ENCODE data around the gene SPNS2. TPM values are rescaled to one million over a fixed set of nuclear protein-coding genes. Genes with fewer than 3 reads are reported as not detected.

SPNS2 gene
- total RNA-seq, 1 experiment from 2014 or later = 1.9 TPM

- H3K36me3 ChIP-seq (ENCODE audit: control insufficient read depth, insufficient read depth, low read length) = no peaks in the 10 kb centered on the region
- no peak for TF ChIP-seq TCF7L2 (IDR thresholded peaks at IDR 0.05; ENCODE audit: low read depth, low read length)
- no peak for TF ChIP-seq POLR2AphosphoS5 (IDR thresholded peaks at IDR 0.05; ENCODE audit: low read depth, low read length)
- TF ChIP-seq REST (IDR thresholded peaks at IDR 0.05; ENCODE audit: insufficient read depth in 1 of 2, low read depth in 2 of 2, low read length in 1 of 2) = no peak
- no peak for TF ChIP-seq SIN3A (IDR thresholded peaks at IDR 0.05; ENCODE audit: borderline replicate concordance, insufficient read depth, low read depth, low read length)
- TF ChIP-seq CTCF (IDR thresholded peaks at IDR 0.05) = no peak
- in situ Hi-C loops (cut with HindIII; ENCODE audit: low pct_unique_long_range_greater_than_20kb, low sequenced_read_pairs) = no loop called here
- ATAC-seq = no peak
- BruUV-seq (replicated peaks) = no TSS peak
- POLR2A ChIA-PET = no interaction called here
- no peaks in the 10 kb centered on the region for H3K9me3 ChIP-seq (ENCODE audit: control insufficient read depth, insufficient read depth, low read depth, low read length)
- intact Hi-C loops (cut with micrococcal nuclease; ENCODE audit: unreplicated experiment) = no loop called here
- CTCF ChIA-PET = no interaction called here
- no peak overlapping the region for H3K4me3 ChIP-seq (ENCODE audit: low read depth in 2 of 2, low read length in 2 of 2)
- no peaks in the 10 kb centered on the region; the same call in 1 of the 2 replicates for H3K27me3 ChIP-seq (ENCODE audit: control insufficient read depth, insufficient read depth, low read length)
- no peak overlapping the region for H3K27ac ChIP-seq (ENCODE audit: low read length)
- no peak for DNase-seq (ENCODE audit: low read depth, low spot score)
- H3K4me1 ChIP-seq (ENCODE audit: control insufficient read depth, insufficient read depth, low read length) = no peaks in the 10 kb centered on the region
Measured at GRCh38 chr17:4583206-4583605, 84.5 kb downstream of the SPNS2 start.

- Histone ChIP-seq H3K36me3 (ENCODE audit: control insufficient read depth, insufficient read depth, low read length) (no peaks in the 10 kb centered on the region), H3K27ac (ENCODE audit: low read length) (no peak overlapping the region), H3K9me3 (ENCODE audit: control insufficient read depth, insufficient read depth, low read depth, low read length) (no peaks in the 10 kb centered on the region), H3K4me3 (ENCODE audit: low read depth in 2 of 2, low read length in 2 of 2) (peak overlapping the region in 1 of 2 experiments; percentile 27; a peak in 2 of 4 replicates), H3K27me3 (ENCODE audit: control insufficient read depth, insufficient read depth, low read length) (no peaks in the 10 kb centered on the region; the same call in 1 of the 2 replicates), H3K4me1 (ENCODE audit: control insufficient read depth, insufficient read depth, low read length) (no peaks in the 10 kb centered on the region)
- in situ Hi-C loops (cut with HindIII; ENCODE audit: low pct_unique_long_range_greater_than_20kb, low sequenced_read_pairs) = no loop called here
- DNase-seq (ENCODE audit: low read depth, low spot score) = no peak
- ChIA-PET CTCF (no interaction called here), POLR2A (no interaction called here)
- intact Hi-C loops (cut with micrococcal nuclease; ENCODE audit: unreplicated experiment) = no loop called here
- TF ChIP-seq TCF7L2 (IDR thresholded peaks at IDR 0.05; ENCODE audit: low read depth, low read length) (no peak), POLR2AphosphoS5 (IDR thresholded peaks at IDR 0.05; ENCODE audit: low read depth, low read length) (no peak), REST (IDR thresholded peaks at IDR 0.05; ENCODE audit: insufficient read depth in 1 of 2, low read depth in 2 of 2, low read length in 1 of 2) (no peak), SIN3A (IDR thresholded peaks at IDR 0.05; ENCODE audit: borderline replicate concordance, insufficient read depth, low read depth, low read length) (no peak), CTCF (IDR thresholded peaks at IDR 0.05) (no peak; the same call in 1 of the 2 replicates)
- BruUV-seq (replicated peaks) = no TSS peak
- ATAC-seq = peak; percentile 73
Measured at GRCh38 chr17:4583782-4584100, 85.1 kb downstream of the SPNS2 start.

All from Panc1 (cell line).